GM04504 (cell line): ENCODE data around the gene USP48.
"Not testable (repeated sequence)": the region's sequence is repeated elsewhere in the genome, so short reads cannot be mapped to it uniquely, and the experiment has no call there.

Experiments used
- DNase-seq: peaks from one replicate; pipeline ENCODE4 v3.0.0-alpha.2; 2012; ENCODE audit warnings: low read depth

Gene USP48

GRCh38 chr1:21782868-21783678 is at the start of gene USP48:
Gene USP48 (minus strand): TSS chr1:21783149. CDS start chr1:21782957, 192 bp downstream.
- peak; percentile 89 for DNase-seq

- no peak for DNase-seq
Measured at GRCh38 chr1:21831454-21831970, 48.6 kb upstream of the USP48 start.

GRCh38 chr1:21830792-21831453 is 48.0 kb upstream of the USP48 start:
- DNase-seq: no peak

- no peak for DNase-seq
Measured at GRCh38 chr1:21829294-21829693, 46.3 kb upstream of the USP48 start.

GRCh38 chr1:21828506-21829210 is 45.7 kb upstream of the USP48 start:
- DNase-seq: no peak

GRCh38 chr1:21828075-21828474 is 45.1 kb upstream of the USP48 start:
- no peak for DNase-seq

- no peak for DNase-seq
Measured at GRCh38 chr1:21827141-21827679, 44.3 kb upstream of the USP48 start.

GRCh38 chr1:21826694-21827093 is 43.7 kb upstream of the USP48 start:
- DNase-seq: not testable (repeated sequence)

- DNase-seq: no peak
Measured at GRCh38 chr1:21825393-21825792, 42.4 kb upstream of the USP48 start.

GRCh38 chr1:21824926-21825325 is 42.0 kb upstream of the USP48 start:
- DNase-seq: no peak

- DNase-seq: no peak
Measured at GRCh38 chr1:21823980-21824702, 41.2 kb upstream of the USP48 start.

- DNase-seq: no peak
Measured at GRCh38 chr1:21823206-21823979, 40.4 kb upstream of the USP48 start.

- no peak for DNase-seq
Measured at GRCh38 chr1:21822349-21822748, 39.4 kb upstream of the USP48 start.

- DNase-seq: no peak
Measured at GRCh38 chr1:21821385-21822019, 38.6 kb upstream of the USP48 start.

- no peak for DNase-seq
Measured at GRCh38 chr1:21820597-21821232, 37.8 kb upstream of the USP48 start.

- DNase-seq: no peak
Measured at GRCh38 chr1:21818656-21819055, 35.7 kb upstream of the USP48 start.

- peak; percentile 17 for DNase-seq
Measured at GRCh38 chr1:21816602-21817302, 33.8 kb upstream of the USP48 start.

GRCh38 chr1:21815724-21816321 is 32.9 kb upstream of the USP48 start:
- DNase-seq: no peak
